Stimulated activated CD8-positive, alpha-beta memory T cell treated with anti-CD3 and anti-CD28 coated beads, Interleukin-15, amount 100 ng/mL, for 4 hours (primary cell): ENCODE results near the gene KCNS1.

Experiments
- DNase-seq, 2 donors: peaks; one replicate each; pipeline ENCODE4 v3.0.0-alpha.2; 2020; ENCODE audit warnings: low read depth in 2 of 2

KCNS1 gene

GRCh38 chr20:45049904-45050471 is 50.9 kb downstream of the KCNS1 start:
- no peak for DNase-seq

- DNase-seq = no peak
Observed at GRCh38 chr20:45049438-45049837, 51.5 kb downstream of the KCNS1 start.

- DNase-seq = no peak
Observed at GRCh38 chr20:45047581-45048119, 53.3 kb downstream of the KCNS1 start.

- no peak for DNase-seq
Observed at GRCh38 chr20:45044601-45045000, 56.3 kb downstream of the KCNS1 start.

- DNase-seq = no peak
Observed at GRCh38 chr20:45044084-45044573, 56.8 kb downstream of the KCNS1 start.

- DNase-seq = no peak
Observed at GRCh38 chr20:45042978-45043377, 57.9 kb downstream of the KCNS1 start.
